ENCODE data around the gene HRH1.
"Not testable (repeated sequence)": the region's sequence is repeated elsewhere in the genome, so short reads cannot be mapped to it uniquely, and the experiment has no call there.

HRH1 gene

GRCh38 chr3:11154036-11154952, at the start of gene HRH1:
Gene HRH1, plus strand, starts transcription at chr3:11154493. Its CDS starts 104,545 bp downstream, at chr3:11259038.
- H3K27me3 ChIP-seq (ENCODE audit: insufficient read depth, low read depth): no peaks in the 10 kb centered on the region
- no peaks in the 10 kb centered on the region for H3K79me2 ChIP-seq (ENCODE audit: insufficient read depth, low read depth)
- TF ChIP-seq, protein P1, sequence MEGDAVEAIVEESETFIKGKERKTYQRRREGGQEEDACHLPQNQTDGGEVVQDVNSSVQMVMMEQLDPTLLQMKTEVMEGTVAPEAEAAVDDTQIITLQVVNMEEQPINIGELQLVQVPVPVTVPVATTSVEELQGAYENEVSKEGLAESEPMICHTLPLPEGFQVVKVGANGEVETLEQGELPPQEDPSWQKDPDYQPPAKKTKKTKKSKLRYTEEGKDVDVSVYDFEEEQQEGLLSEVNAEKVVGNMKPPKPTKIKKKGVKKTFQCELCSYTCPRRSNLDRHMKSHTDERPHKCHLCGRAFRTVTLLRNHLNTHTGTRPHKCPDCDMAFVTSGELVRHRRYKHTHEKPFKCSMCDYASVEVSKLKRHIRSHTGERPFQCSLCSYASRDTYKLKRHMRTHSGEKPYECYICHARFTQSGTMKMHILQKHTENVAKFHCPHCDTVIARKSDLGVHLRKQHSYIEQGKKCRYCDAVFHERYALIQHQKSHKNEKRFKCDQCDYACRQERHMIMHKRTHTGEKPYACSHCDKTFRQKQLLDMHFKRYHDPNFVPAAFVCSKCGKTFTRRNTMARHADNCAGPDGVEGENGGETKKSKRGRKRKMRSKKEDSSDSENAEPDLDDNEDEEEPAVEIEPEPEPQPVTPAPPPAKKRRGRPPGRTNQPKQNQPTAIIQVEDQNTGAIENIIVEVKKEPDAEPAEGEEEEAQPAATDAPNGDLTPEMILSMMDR (conservative IDR thresholded peaks at IDR 0.05; ENCODE audit: low read depth, low read length): no peak
- H4K20me1 ChIP-seq (ENCODE audit: insufficient read depth): no peaks in the 10 kb centered on the region
- H3K4me2 ChIP-seq: no peak within 1 kb of the TSS
- H3K4me1 ChIP-seq (ENCODE audit: low read depth, poor library complexity, severe bottlenecking): no peaks in the 10 kb centered on the region
- H3K9ac ChIP-seq: no peak within 1 kb of the TSS
- no peaks in the 10 kb centered on the region for H3K36me3 ChIP-seq (ENCODE audit: insufficient read depth)
- no peak within 1 kb of the TSS for H3K27ac ChIP-seq
- no peak within 1 kb of the TSS for H2AFZ ChIP-seq (ENCODE audit: low read depth)
- H3K4me3 ChIP-seq (IDR thresholded peaks at IDR 0.05; ENCODE audit: insufficient read depth, low read depth, low read length): no peak within 1 kb of the TSS

GRCh38 chr3:11113316-11113715, 41.0 kb upstream of the HRH1 start:
- H3K27me3 ChIP-seq (ENCODE audit: insufficient read depth, low read depth); H3K36me3 ChIP-seq (ENCODE audit: insufficient read depth); H2AFZ ChIP-seq (ENCODE audit: low read depth); H3K4me3 ChIP-seq (IDR thresholded peaks at IDR 0.05; ENCODE audit: insufficient read depth, low read depth, low read length); H3K79me2 ChIP-seq (ENCODE audit: insufficient read depth, low read depth); H3K9ac ChIP-seq; H3K4me1 ChIP-seq (ENCODE audit: low read depth, poor library complexity, severe bottlenecking); H4K20me1 ChIP-seq (ENCODE audit: insufficient read depth); H3K4me2 ChIP-seq; H3K27ac ChIP-seq: not testable (repeated sequence)

DNA sequence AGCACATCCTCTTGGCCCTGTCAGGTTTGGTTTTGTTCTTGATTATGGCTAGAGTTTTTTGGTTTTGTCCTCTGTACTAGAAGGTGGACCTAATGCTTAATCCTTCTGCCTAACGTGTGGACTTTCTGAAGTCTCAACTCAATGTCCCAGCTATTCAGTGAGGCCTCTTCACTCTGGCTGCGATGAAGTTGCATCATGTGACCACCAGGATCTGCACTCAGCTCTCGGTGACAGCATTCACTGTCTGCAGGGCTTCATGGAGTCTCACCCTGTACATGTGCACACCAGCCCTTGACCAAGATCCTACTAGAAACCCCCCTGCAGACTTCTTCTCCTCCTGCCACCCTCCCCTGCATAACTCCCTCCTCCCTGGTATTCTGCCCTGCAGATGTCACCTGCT, 38.7 kb upstream of the HRH1 start:
- H2AFZ ChIP-seq (ENCODE audit: low read depth): no peak overlapping the region
- H3K79me2 ChIP-seq (ENCODE audit: insufficient read depth, low read depth): no peaks in the 10 kb centered on the region
- H3K27me3 ChIP-seq (ENCODE audit: insufficient read depth, low read depth): no peaks in the 10 kb centered on the region
- no peaks in the 10 kb centered on the region for H3K36me3 ChIP-seq (ENCODE audit: insufficient read depth)
- no peaks in the 10 kb centered on the region for H3K4me1 ChIP-seq (ENCODE audit: low read depth, poor library complexity, severe bottlenecking)
- TF ChIP-seq, protein P1 (conservative IDR thresholded peaks at IDR 0.05; ENCODE audit: low read depth, low read length): no peak
- no peak overlapping the region for H3K27ac ChIP-seq
- no peak overlapping the region for H3K4me2 ChIP-seq
- no peak overlapping the region for H3K4me3 ChIP-seq (IDR thresholded peaks at IDR 0.05; ENCODE audit: insufficient read depth, low read depth, low read length)
- H4K20me1 ChIP-seq (ENCODE audit: insufficient read depth): no peaks in the 10 kb centered on the region
- no peak overlapping the region for H3K9ac ChIP-seq

GRCh38 chr3:11116336-11117059, 37.8 kb upstream of the HRH1 start:
- Histone ChIP-seq H3K4me2 (no peak overlapping the region), H3K36me3 (ENCODE audit: insufficient read depth) (no peaks in the 10 kb centered on the region), H3K27ac (no peak overlapping the region), H3K79me2 (ENCODE audit: insufficient read depth, low read depth) (no peaks in the 10 kb centered on the region), H2AFZ (ENCODE audit: low read depth) (no peak overlapping the region), H3K4me3 (IDR thresholded peaks at IDR 0.05; ENCODE audit: insufficient read depth, low read depth, low read length) (no peak overlapping the region), H3K27me3 (ENCODE audit: insufficient read depth, low read depth) (no peaks in the 10 kb centered on the region), H3K9ac (no peak overlapping the region), H4K20me1 (ENCODE audit: insufficient read depth) (no peaks in the 10 kb centered on the region), H3K4me1 (ENCODE audit: low read depth, poor library complexity, severe bottlenecking) (no peaks in the 10 kb centered on the region)
- TF ChIP-seq, protein P1 (conservative IDR thresholded peaks at IDR 0.05; ENCODE audit: low read depth, low read length): no peak
